K562 treated with DMSO at 1 percent for 24 hours (cell line): ENCODE results near the gene FAM241A. TPM values are rescaled to one million over a fixed set of nuclear protein-coding genes. Genes with fewer than 3 reads are reported as not detected.

ENCODE experiments used
- total RNA-seq: library from RNA; unstranded; fragments of 300-600 nt; gene quantifications from 2 replicates; pipeline ENCODE4 v1.2.3, GENCODE V29; 2022; ENCODE audit warnings: low read depth; ENCODE audit not compliant: insufficient read depth

FAM241A gene
- 4.6 and 4.8 TPM in 2 replicates for total RNA-seq

GRCh38 chr4:112145326-112145789 lies at the start of gene FAM241A:
FAM241A (plus strand) TSS chr4:112145454; CDS start chr4:112145581, 127 bp downstream.

GRCh38 chr4:112231779-112232713 lies 86.8 kb downstream of the FAM241A start, which contains the start of gene AP1AR:
AP1AR (plus strand) TSS chr4:112231787; CDS start chr4:112232092, 305 bp downstream.

Other genes starting within 250 kb of the FAM241A start
- 8.2 and 14.1 TPM in 2 replicates for gene AP1AR, start 86.3 kb downstream of the FAM241A start, total RNA-seq
- gene TIFA, start 140.4 kb downstream of the FAM241A start, total RNA-seq, result 5.6 and 6.2 TPM in 2 replicates
- 12.9 and 13.4 TPM in 2 replicates for gene ALPK1, start 151.9 kb downstream of the FAM241A start, total RNA-seq